ENCODE results near the gene RHOF.
"Not testable (repeated sequence)": the region's sequence is repeated elsewhere in the genome, so short reads cannot be mapped to it uniquely, and the experiment has no call there.

The RHOF gene

DNA sequence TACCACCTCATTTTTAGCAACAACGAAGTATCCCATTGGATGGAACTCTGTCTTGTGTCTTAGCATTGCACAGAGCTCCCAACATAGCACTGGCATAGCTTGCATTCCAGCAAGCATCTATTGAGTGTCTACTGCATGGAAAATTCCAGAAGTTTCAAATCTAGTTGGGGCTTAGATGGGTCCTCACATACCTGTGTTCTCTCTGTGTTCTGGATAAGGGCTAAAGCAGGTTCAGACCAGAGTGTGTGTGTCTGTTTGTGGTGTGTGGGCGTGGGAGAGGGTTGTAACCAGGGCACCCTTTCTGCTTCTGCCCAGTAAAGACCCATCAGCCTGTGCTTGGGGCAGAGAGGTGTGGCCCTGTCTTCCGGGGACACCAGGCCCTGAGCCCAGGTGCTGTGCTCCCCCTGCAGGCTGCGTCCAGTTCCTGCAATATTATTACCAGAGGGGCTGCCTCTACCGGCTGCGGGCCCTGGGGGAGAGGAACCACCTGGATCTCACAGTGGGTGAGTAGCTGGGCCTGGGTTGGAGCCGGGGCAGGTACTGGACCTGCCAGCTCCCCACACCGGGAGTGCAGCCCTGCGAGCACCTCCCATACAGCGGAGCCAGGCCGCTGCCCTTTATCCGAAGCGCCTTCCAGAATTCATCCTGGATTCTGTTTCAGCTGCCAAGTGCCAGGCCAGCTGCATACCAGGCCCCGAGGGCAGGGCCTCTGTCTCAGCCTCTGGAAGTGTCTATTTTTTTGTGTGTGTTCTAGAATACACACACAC lies 20.3 kb downstream of the RHOF start:
- peak; percentile 34 for DNase-seq

DNA sequence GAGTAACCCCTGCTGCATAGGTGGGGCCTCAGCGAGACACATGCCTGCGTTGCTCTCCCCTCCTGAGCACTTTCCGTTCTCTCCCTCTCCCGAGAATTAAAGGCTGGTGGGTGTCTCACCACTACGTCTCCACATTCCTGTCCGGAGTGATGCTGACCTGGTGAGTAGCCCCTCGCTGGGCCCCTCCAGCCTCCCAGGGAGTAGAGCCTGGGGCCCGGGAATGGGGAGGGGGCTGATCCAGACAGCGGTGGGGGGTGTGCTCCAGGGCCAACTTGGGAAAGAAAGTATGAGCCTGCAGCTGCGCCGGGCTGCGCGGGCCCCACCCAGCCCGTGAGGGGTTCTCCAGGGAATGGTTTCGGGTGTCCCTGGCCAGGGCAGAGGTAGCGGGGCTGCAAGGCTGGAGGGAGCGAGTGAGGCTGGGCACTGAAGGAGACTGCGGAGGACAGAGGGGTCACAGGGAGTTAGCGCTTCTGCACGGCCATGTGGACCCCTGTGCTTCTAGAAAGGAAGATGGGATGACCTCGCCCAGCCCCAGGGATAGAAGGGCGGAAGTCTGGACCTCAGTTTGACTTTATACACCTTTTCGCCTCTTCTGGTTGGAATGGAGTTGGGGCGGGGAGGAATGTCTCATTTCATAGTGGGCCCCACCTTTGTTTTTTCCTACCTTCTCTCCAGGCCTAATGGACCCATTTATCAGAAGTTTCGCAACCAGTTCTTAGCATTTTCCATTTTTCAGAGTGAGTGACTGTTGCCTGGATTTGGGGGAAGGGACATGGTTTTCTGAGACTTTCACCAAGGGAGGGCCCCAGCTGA lies 22.5 kb downstream of the RHOF start:
- no peak for DNase-seq

DNA sequence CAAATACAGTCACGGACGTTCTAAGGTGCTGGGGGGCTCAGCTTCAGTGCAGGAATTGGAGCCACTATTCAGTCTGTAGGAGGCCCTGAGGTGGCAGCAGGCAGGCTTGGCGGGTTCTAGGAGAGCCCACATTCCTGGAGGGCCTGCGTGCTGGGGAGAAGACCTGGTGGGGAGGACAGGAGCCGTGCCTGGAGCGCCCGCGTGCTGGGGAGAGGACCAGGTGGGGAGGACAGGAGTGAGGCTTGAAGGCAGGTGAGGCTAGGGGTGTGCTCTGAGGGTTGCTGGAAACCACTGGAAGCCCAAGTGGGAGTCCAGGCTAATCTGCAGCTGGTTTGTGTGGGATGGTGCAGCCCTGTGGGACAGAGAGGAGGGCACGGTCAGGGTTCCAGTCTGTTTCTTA lies 23.1 kb downstream of the RHOF start:
- no peak for DNase-seq

DNA sequence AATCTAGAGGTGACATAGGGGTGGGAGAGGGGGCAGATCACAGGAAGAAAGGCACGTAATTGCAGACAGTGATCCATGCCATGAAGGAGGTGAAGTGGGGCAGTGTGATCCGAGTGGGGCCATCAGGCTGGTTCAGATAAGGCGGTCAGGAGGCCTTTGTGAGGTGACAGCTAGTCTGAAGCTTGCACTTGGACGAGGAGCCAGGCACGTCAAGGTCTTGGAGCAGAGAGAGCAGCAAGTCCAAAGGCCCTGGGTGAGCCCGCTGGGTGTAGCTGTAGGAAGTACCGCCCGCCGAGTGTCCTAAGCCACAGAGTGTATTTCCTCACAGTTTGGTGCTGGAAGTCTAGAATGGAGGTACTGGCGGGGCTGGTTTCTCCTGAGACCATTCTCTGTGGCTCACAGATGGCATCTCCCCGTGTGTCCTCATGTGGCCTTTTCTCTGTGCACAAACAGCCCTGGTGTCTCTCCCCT lies 23.6 kb downstream of the RHOF start:
- no peak for DNase-seq

DNA sequence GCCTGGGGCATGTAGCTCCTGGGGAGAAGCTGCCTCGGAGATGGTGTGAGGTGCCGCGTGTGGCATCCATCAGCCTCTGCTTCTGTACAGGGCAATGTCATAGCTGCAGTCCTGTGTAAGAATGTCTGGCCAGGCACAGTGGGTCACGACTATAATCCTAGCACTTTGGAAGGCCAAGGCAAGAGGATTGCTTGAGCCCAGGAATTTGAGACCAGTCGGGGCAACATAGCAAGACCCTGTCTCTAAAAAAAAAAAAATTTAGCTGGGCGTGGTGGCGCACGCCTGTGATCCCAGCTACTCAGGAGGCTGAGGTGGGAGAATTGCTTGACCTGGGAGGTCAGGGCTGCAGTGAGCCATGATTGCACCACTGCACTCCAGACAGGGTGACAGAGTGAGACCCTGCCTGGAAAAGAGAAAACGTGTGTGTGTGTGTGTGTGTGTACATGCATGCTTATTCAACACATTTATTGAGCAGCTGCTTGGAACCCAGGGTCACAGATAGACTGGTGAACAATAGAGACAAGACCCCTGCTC lies 24.1 kb downstream of the RHOF start:
- no peak for DNase-seq

DNA sequence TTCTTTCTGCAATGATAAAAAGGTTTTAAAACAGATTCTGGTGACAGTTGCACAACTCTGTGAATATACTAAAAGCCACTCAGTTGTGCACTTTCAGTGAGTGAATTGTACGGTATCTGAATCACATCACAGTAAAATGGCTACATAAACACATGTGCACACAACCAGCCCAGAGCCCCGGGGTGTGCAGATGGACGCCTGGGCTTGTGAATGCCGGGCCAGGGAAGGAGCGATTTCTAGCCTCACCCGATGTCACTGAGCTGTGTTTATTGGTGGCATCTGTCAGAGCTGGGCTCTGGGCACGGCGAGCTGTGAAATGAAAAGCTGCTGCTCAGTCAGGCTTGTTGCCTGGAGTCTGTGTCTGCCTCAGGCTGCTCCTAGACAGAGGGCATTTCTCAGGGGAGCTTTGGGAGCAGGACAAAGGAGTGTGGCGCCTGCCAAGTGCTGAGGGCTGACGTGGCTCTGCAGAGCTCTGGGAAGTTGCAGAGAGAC lies 25.9 kb downstream of the RHOF start:
- DNase-seq: no peak

DNA sequence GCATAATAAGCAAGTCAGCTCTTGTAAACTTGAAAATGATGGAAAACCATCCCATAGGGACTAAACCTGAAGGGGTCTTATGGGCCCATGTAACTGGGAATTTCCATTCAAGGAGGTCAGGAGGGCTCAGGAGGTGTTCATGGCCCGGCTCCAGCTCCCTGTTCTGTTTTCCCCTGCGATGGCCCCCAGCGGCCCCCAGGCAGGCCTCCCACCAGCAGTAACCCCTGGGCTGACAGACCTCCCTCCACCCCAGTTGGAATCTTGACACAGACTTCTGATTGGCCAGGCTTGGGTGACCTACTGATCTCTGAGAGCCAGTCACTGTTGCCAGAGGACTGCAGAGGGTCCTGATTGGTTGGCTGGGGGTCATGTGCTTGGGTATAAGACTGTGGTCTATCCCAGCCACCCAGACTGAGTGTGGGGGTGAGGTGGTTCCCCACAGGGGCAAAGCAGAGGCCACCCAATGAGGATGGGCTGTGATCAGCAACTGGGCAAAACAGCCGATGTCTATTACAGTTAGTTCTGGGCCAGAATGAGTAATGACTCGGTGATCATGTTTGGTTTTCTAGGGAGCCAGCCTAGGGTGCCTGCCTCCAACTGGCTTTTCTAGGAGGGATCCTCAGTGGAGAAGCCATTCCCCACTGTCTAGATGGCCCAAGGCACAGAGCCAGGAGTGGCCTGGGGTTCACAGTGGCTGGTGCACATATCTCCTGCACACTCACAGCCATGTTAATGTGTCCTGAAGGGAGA lies 27.0 kb downstream of the RHOF start:
- DNase-seq: no peak

DNA sequence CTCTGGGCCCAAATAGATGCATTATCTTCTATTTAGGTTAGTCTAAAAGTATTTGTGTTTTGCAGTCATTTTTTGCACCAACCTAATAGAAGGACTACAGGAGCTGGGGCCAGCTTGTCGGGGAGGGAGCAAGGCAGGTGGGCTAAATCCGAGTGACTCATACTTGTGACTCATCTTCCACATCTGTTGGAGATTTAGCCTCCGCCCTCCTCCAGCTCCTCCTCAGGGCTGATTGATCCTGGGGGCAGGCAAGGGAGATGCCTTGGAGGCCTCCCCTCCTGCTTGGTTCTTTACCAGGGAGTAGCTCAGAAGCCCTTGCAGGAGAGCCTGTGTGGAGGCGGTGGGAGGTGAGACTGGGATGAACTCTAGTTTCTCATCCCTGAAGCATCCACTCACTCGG lies 27.9 kb downstream of the RHOF start:
- DNase-seq: no peak

DNA sequence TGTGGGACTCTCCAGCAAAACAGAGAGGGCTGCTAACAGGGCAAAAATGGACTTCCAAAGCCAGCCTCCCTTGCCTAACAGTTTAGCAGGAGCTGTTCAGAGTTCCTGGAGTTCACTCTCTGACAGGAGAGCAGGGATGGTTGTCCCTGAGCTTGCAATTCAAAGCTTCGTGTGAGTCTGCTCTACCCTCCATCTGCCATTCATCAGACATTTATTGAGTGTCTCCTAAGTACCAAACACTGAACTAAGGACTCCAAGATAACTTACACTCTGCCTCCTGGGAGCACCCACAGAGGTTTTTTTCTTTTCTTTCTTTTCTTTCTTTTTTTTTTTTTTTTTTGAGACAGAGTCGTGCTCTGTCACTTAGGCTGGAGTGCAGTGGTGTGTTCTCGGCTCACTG lies 28.7 kb downstream of the RHOF start:
- no peak for DNase-seq

DNA sequence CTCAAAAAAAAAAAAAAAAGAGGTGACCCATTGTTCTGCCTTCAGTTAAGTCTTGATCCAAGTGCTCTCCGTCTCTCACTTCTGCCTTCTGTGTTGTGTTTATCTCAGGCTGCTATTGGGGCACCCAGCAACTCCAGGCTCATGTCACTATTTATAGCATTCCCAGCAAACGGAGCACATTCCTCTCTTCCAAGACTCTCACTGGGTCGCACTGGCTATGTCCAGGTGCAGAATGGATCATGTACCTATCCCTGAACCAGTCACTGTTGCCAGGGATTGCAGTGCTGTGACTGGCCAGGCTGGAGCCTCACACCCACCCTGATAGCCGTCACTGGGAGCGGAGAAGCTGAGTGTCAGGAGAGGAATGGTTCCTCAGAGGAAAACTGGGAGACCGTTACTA lies 31.2 kb downstream of the RHOF start:
- DNase-seq: no peak

DNA sequence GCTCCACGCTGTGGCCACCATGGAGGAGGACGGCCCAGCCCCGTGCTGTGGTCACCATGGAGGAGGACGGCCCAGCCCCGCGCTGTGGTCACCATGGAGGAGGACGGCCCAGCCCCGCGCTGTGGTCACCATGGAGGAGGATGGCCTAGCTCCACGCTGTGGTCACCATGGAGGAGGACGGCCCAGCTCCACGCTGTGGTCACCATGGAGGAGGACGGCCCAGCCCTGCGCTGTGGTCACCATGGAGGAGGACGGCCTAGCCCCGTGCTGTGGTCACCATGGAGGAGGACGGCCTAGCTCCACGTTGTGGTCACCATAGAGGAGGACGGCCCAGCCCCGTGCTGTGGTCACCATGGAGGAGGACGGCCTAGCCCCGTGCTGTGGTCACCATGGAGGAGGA lies 35.0 kb downstream of the RHOF start:
- not testable (repeated sequence) for DNase-seq

DNA sequence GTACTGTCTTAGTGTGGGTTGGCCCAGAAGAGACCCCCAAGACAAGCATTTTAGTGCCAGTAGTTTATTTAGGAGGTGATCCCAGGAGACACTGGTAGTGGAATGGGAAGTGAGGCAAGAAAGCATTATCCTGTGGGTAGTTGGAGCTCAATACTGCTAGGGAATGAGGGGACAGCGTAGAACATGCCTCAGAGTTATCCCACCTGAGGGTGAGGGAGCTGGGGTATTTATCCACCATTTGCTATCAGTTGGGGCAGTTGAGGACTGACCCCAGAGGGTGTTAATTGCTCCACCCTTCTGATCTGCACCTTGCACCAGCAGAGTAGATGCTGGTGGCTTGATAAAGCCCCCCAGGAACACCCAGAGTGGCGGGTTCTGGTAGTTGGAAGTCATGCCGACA lies 37.9 kb downstream of the RHOF start:
- DNase-seq: no peak

DNA sequence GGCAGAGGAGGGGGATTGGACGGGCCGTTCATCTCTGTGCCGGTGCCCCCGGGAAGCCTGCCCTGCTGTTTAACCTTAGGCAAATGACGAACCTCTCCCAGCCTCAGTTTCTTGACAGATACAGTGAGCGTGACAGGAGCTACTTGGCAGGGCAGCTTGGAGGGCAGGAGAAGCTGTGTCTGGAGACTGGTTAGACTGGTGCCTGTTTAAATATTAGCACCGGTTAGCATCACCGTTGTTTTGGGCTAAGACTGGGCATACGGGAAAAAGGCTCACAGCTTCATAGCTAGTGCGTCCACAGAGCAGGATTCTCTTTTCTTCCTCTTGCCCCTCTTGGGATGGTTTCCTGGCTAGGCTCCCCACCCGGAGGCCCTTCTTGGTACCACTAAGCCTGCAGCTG lies 38.7 kb downstream of the RHOF start:
- no peak for DNase-seq

DNA sequence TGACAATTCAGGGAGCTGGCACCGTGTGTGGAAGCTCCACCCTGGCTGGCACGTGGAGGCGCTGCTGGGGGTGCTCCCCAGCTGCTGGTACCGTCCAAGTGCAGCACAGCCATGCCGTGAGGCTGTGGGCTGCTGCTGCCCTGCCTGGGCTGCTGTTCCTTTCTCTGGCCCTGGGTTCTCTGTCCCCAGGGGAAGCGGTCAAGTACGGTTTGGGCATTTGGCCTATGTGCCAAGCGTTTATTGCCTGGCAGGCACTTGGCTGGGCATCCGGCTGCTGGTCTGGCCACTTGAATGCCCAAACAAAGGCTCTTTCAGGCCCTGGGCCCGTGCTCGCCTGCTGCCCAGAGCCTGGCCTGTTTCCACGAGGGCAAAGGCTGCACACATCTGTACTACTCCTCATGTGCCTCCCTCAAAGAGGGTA lies 39.6 kb downstream of the RHOF start:
- no peak for DNase-seq

DNA sequence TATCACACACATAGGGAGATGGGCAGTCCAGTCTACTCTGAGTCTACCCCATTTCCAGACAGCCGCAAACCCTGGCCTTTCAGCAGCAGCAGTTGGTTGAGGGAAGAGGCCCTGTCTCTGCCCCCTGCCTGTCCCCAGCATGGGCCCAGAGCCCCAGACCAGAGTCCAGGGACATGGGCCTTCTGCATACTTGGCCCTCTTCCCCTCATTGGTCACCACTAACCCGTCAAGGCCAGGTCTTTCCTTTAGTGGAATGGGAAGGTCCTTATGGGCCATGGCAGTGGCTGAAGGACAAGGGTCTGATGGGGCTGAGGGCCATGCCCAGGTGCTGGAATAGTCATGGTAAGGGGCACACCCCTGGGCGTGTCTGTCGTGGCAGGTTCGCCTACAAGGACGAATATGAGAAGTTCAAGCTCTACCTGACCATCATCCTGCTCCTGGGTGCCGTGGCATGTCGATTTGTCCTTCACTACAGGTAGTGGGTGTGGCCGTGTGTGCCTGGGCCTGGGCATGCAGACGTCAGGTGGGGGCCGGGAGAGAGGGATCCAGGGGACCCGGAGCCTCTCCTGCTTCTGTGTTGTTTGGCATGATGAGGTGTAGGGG lies 41.6 kb downstream of the RHOF start:
- DNase-seq: no peak

DNA sequence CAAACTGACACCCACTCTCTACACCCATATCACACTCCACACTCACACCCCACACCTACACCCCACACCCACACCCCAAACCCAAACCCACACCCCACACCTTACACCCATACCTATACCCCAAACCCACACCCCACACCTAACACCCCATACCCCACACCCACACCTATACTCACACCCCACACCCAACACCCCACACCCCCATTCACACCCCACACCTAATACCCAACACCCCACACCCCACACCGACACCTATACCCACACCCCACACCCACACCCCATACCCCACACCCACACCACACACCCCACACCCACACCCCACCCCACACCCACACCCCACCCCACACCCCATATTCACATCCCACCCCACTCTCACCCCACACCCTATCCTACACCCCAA lies 42.5 kb downstream of the RHOF start:
- no peak for DNase-seq

DNA sequence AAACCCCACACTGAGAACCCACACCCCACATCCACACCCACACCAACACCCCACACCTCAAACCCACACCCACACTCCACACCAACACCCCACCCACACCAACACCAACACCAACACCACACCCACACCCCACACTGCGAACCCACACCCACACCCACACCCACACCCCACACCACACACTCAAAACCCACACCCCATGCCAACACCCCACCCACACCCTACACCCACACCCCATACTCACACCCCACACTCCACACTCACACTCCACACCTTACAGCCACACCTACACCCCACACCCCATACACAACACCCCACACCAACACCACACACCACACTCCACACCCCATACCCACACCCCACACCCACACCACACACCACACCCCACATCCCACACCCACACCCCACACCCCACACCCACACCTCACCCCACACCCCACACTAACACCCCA lies 43.0 kb downstream of the RHOF start:
- DNase-seq: no peak

DNA sequence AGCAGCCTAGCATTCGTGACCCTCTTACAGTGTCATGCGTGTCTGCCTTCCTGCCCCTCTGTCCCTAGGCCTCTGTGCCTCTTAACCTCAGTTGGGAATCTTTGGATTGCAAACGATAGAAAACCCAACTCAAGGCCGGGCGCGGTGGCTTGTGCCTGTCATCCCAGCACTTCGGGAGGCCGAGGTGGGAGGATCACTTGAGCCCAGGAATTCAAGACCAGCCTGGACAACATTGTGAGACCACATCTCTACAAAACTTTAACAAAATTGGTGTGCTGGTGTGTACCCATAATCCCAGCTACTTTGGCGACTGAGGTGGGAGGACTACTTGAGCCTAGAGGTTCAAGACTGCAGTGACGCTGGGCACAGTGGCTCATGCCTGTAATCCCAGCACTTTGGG lies 44.2 kb downstream of the RHOF start:
- no peak for DNase-seq

DNA sequence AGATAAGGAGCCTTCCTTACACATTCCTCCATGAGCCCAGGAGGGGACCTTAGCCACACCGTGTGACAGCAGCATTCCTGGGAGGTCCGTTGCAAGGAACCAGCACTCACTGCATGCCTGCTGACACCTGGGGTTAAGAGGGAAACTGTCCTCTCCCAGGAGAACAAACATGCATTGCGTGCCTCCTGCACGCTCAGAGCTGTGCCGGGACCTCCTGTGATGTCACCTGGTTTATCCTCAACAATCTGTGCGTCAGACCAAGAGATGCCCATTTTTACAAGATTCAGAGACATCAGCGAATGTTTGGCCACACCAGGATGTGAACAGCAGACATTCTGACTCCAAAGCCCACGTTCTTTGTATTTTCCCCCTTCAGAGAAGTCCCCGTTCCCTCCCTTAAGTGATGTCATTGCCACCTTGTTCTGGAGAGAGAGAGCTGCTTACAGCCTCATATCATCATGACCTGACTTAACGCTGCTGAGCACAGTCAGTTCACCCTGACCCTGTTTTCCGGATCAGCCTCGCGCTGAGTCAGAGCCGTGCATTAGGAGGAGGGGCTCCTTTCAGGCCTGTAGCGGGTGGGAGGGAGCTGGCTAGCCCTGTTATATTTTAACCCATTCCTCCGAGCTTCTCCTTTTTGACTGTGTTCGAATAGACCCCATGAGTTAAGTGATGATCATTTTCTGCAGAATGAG lies 44.8 kb downstream of the RHOF start:
- no peak for DNase-seq

DNA sequence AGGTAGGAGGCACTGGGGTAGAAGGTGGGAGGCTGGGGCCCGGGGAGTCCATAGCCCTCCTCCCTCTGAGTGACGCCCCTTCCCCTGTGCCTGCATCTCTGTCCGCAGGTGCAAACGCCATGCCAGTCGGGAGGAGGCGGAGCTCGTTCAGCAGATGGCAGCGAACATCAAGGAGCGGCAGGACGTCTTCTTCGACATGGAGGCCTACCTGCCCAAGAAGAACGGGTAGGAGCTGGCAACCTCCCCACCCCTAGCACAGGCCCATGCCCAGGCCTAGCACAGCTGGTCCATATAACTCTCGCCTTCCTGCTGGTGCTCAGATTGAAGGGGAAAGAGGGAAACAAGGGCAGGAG lies 45.3 kb downstream of the RHOF start:
- no peak for DNase-seq

DNA sequence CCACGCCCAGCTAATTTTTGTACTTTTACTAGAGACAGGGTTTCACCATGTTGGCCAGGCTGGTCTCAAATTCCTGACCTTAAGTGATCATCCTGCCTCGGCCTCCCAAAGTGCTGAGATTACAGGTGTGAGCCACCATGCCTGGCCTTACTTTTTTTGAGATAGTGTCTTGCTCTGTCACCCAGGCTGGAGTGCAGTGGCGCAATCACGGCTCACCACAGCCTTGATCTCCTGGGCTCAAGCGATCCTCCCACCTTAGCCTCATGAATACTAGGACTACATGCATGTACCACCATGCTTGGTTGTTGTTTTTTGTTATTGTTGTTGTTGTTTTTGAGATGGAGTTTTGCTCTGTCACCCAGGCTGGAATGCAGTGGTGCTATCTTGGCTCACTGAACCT lies 47.9 kb downstream of the RHOF start:
- not testable (repeated sequence) for DNase-seq

DNA sequence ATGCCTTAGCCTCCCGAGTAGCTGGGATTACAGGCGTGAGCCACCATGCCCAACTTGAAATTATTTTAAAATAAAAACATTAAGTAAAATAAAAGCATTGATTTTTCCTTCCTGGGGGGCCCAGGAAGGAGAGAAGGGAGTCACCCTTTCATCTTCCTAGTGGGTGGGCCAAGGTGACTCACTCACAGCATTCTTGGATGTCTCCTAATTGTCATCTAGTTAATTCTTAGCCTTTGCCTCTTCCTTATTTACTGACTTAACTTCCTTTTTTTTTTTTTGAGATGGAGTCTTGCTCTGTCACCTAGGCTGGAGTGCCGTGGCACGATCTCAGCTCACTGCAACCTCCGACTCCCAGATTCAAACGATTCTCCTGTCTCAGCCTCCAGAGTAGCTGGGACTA lies 51.7 kb downstream of the RHOF start:
- DNase-seq: no peak

Measured in NCI-H774 (cell line).